OCI-LY7 (cell line): ENCODE data around the gene MICALL2. TPM values are rescaled to one million over a fixed set of nuclear protein-coding genes. Genes with fewer than 3 reads are reported as not detected.
A peak's percentile ranks its signal among the peaks of the same experiment; 100 is the strongest.

Experiments
- BruUV-seq: library from RNA; stranded (reverse); fragments of 400-500 nt; replicated peaks from 2 replicates; lab custom pipeline; 2021; lab: Mats Ljungman, UMichigan
- CTCF ChIA-PET: fragments of 300-600 bp; sonication (Branson Sonifier 250); formaldehyde crosslinking; loops from one replicate; lab custom pipeline; 2022; ENCODE audit warnings: antibody characterized with exemption; ENCODE audit not compliant: unreplicated experiment; lab: Charles Lee
- POLR2A ChIA-PET: fragments of 300-600 bp; sonication (Branson Sonifier 250); formaldehyde crosslinking; loops from one replicate; lab custom pipeline; 2022; ENCODE audit warnings: antibody characterized with exemption; lab: Charles Lee
- DNase-seq: peaks from one replicate; pipeline ENCODE4 v3.0.0-alpha.2; 2015; ENCODE audit warnings: low spot score
- H2AFZ ChIP-seq: fragments of 200-600 bp; sonication (generic), shearing (Covaris generic); 2 replicates; pipeline ENCODE4 v1.6.1; 2014; ENCODE audit warnings: mild to moderate bottlenecking, antibody characterized with exemption, low read length, moderate library complexity
- H3K27ac ChIP-seq: fragments of 200-600 bp; sonication (generic); 2 replicates; pipeline ENCODE4 v1.5.1; 2014; ENCODE audit warnings: mixed run types, low read depth, mild to moderate bottlenecking, moderate library complexity, low read length, inconsistent platforms; ENCODE audit not compliant: poor library complexity, severe bottlenecking
- H3K36me3 ChIP-seq: fragments of 200-600 bp; sonication (generic); 2 replicates; pipeline ENCODE4 v1.6.1; 2014; ENCODE audit warnings: mild to moderate bottlenecking, antibody characterized with exemption, low read length, moderate library complexity, mixed read lengths; ENCODE audit not compliant: insufficient read depth
- H3K4me1 ChIP-seq: fragments of 200-600 bp; sonication (generic); 2 replicates; pipeline ENCODE4 v1.5.1; 2014; ENCODE audit warnings: mild to moderate bottlenecking, low read length; ENCODE audit not compliant: insufficient read depth, poor library complexity, severe bottlenecking
- H3K4me2 ChIP-seq: fragments of 200-600 bp; sonication (generic); 2 replicates; pipeline ENCODE4 v1.6.1; 2014; ENCODE audit warnings: mild to moderate bottlenecking, low read length
- H3K4me3 ChIP-seq: fragments of 200-600 bp; sonication (generic); 2 replicates; pipeline ENCODE4 v1.5.1; 2014; ENCODE audit warnings: mild to moderate bottlenecking, low read depth, low read length; ENCODE audit not compliant: poor library complexity, severe bottlenecking
- H3K79me2 ChIP-seq: fragments of 200-600 bp; sonication (generic); 2 replicates; pipeline ENCODE4 v1.6.1; 2016; ENCODE audit warnings: low read depth, mild to moderate bottlenecking, low read length, moderate library complexity, mixed read lengths; ENCODE audit not compliant: insufficient read depth
- H3K9me2 ChIP-seq: fragments of 200-600 bp; sonication (generic); 2 replicates; pipeline ENCODE4 v1.6.1; 2016; ENCODE audit warnings: mild to moderate bottlenecking, low read length, mixed read lengths; ENCODE audit not compliant: insufficient read depth
- H3K9me3 ChIP-seq: fragments of 200-600 bp; sonication (generic); 2 replicates; pipeline ENCODE4 v1.6.1; 2014; ENCODE audit warnings: mild to moderate bottlenecking, mixed run types, low read length, mixed read lengths
- H4K20me1 ChIP-seq: fragments of 200-600 bp; sonication (generic); 2 replicates; pipeline ENCODE4 v1.6.1; 2014; ENCODE audit warnings: mild to moderate bottlenecking, antibody characterized with exemption, low read length, moderate library complexity, mixed read lengths; ENCODE audit not compliant: insufficient read depth
- EZH2phosphoT487 ChIP-seq: fragments of 200-600 bp; sonication (generic); IDR thresholded peaks from 2 replicates; pipeline ENCODE4 v1.6.1; 2018; ENCODE audit warnings: low read depth, borderline replicate concordance, mild to moderate bottlenecking, mixed run types, antibody characterized with exemption, low read length, moderate library complexity, mixed read lengths
- intact Hi-C: fragments of 100-400 bp; cut with micrococcal nuclease; formaldehyde crosslinking; loops from one replicate; pipeline ENCODE4 v1.10.0; 2022; ENCODE audit not compliant: unreplicated experiment
- total RNA-seq, 2 experiments: library from RNA; depleted of rRNA in 1 of 2; stranded (reverse); fragments of >200 nt in 1 of 2; shearing (Covaris generic) in 1 of 2; gene quantifications; 2 replicates each; pipeline ENCODE4 v1.2.3, GENCODE V29; 2014 to 2022
- TF ChIP-seq, protein P1 (sequence below): fragments of 200-600 bp; sonication (generic); conservative IDR thresholded peaks from 2 replicates; pipeline ENCODE4 v1.5.1; 2014; ENCODE audit warnings: mild to moderate bottlenecking, antibody characterized with exemption, low read length, moderate library complexity, mixed read lengths

Gene MICALL2
- total RNA-seq, 2 experiments from 2014 or later, result 1.4 to 4.5 TPM

DNA sequence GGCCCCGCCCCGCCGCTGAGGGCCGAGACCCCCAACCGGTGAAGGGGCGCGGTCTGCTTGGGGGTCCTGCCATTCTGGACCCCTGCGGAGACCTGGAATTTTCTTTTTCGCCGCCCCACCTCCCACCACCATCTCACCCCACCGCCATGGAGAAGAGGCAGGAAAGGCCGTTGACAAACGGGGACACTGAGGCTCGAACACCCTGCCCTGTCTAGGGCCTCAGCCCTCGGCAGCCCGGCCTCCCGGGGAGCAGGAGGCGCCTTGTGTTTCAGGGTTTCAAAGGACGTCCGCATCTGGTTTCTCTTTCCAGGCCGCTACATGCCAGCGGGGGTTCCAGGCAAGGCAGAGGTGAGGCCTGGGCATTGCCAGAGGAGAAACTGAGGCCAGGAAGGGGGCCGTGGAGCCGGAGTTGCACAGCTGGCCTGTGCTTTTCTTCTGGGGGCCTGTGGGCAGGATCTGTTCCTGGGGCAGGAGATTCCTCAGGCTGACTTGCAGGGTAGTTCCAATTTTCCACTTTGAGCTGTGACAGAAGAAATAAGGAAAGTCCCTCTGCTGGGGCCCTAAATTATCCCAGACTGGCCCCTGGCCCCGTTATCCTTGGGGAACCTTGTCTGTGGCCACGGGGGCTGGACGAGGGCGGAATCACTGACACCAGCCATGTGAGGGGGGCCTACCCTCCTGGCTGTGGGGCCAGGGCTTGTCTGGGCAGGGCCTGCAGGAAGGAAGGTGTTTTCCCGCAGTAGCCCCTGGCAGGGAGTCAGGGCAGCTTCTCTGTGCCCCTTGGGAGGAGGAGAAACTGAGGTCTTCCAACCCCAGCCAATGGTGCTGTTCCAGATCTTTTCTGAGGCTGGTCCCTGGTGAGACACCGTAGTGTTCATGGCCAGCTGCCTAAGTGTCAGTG lies 900 bp upstream of the MICALL2 start:
- DNase-seq, result no peak
- peak overlapping the region; percentile 53 for H3K4me3 ChIP-seq

DNA sequence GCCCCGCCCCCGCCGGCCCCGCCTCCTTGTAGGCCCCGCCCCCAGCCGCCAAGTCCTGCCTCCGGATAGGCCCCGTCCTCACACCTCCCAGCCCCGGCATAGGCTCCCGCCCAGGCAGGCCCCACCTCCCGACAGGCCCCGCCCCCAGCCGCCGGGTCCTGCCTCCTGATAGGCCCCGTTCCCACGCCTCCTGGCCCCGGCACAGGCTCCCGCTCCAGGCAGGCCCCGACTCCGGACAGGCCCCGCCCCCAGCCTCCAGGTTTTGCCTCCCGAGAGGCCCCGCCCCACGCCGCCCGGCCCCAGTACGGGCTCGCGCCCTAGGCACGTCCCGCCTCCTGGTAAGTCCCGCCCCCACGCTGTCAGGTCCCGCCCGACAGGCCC lies 232 bp upstream of the MICALL2 start:
- ChIA-PET POLR2A (no interaction called here), CTCF (no interaction called here)
- Histone ChIP-seq H3K4me2 (peak overlapping the region; percentile 86), H3K9me3 (no peaks in the 10 kb centered on the region), H2AFZ (0 out of 2 replicates have a peak overlapping the region, but pooled peaks have one; percentile 44), H3K4me3 (peak overlapping the region; percentile 71), H3K9me2 (no peaks in the 10 kb centered on the region), H4K20me1 (no peaks in the 10 kb centered on the region), H3K79me2 (no peaks in the 10 kb centered on the region), H3K27ac (no peak overlapping the region), H3K4me1 (peaks cover 20% of the 10 kb centered on the region), H3K36me3 (no peaks in the 10 kb centered on the region)
- no TSS peak for BruUV-seq
- DNase-seq, result peak; percentile 98
- TF ChIP-seq EZH2phosphoT487, result no peak
- TF ChIP-seq, protein P1, sequence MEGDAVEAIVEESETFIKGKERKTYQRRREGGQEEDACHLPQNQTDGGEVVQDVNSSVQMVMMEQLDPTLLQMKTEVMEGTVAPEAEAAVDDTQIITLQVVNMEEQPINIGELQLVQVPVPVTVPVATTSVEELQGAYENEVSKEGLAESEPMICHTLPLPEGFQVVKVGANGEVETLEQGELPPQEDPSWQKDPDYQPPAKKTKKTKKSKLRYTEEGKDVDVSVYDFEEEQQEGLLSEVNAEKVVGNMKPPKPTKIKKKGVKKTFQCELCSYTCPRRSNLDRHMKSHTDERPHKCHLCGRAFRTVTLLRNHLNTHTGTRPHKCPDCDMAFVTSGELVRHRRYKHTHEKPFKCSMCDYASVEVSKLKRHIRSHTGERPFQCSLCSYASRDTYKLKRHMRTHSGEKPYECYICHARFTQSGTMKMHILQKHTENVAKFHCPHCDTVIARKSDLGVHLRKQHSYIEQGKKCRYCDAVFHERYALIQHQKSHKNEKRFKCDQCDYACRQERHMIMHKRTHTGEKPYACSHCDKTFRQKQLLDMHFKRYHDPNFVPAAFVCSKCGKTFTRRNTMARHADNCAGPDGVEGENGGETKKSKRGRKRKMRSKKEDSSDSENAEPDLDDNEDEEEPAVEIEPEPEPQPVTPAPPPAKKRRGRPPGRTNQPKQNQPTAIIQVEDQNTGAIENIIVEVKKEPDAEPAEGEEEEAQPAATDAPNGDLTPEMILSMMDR, result no peak
- intact Hi-C loops, result loop anchor here (1.0 kb wide), 1 partner anchor 47 kb away; no protein-coding TSS in a partner anchor

More for the DNA sequence above, 900 bp upstream of the MICALL2 start:
- ChIA-PET CTCF (no interaction called here), POLR2A (no interaction called here)
- Histone ChIP-seq H3K9me3 (no peaks in the 10 kb centered on the region), H3K4me1 (peaks cover 19% of the 10 kb centered on the region), H4K20me1 (no peaks in the 10 kb centered on the region), H3K4me2 (peak overlapping the region; percentile 51), H3K79me2 (no peaks in the 10 kb centered on the region), H3K36me3 (no peaks in the 10 kb centered on the region), H3K9me2 (no peaks in the 10 kb centered on the region), H2AFZ (no peak overlapping the region; the same call in 1 of the 2 replicates), H3K27ac (no peak overlapping the region)
- BruUV-seq, result no TSS peak
- TF ChIP-seq, protein P1, result no peak
- no peak for TF ChIP-seq EZH2phosphoT487
- intact Hi-C loops, result loop anchor here (1.0 kb wide), 1 partner anchor 46 kb away; no protein-coding TSS in a partner anchor
